GM12878 (cell line): ENCODE measurements around the gene DOK4. TPM values are rescaled to one million over a fixed set of nuclear protein-coding genes. Genes with fewer than 3 reads are reported as not detected.

Experiments used
- BHLHE40 ChIP-seq, 2 experiments: fragments of 450-650 bp in 1 of 2; IDR thresholded peaks; 2 replicates each; pipeline ENCODE4 v1.6.1; 2011 to 2017; ENCODE audit warnings: low read depth in 2 of 2, borderline replicate concordance in 1 of 2, improper control_type of control experiment in 1 of 2, low read length in 1 of 2, mild to moderate bottlenecking in 1 of 2
- CHD1 ChIP-seq: IDR thresholded peaks from 2 replicates; pipeline ENCODE4 v1.6.1; 2012; ENCODE audit warnings: low read depth, low read length, improper control_type of control experiment
- CHD2 ChIP-seq: IDR thresholded peaks from 2 replicates; pipeline ENCODE4 v1.6.1; 2011; ENCODE audit warnings: low read depth, low read length, improper control_type of control experiment, borderline replicate concordance
- CREB1 ChIP-seq: IDR thresholded peaks from 2 replicates; pipeline ENCODE4 v1.6.1; 2012; ENCODE audit warnings: low read depth, mild to moderate bottlenecking, inconsistent platforms
- ETV6 ChIP-seq, 2 experiments: fragments of 450-650 bp in 1 of 2; IDR thresholded peaks in 1 of 2; conservative IDR thresholded peaks in 1 of 2; 2 replicates each; pipeline ENCODE4 v1.6.1; 2014; ENCODE audit warnings: antibody characterized with exemption in 1 of 2, borderline replicate concordance in 1 of 2, low read depth in 1 of 2, mild to moderate bottlenecking in 1 of 2, moderate library complexity in 1 of 2
- GATAD2B ChIP-seq: fragments of 450-650 bp; conservative IDR thresholded peaks from 2 replicates; pipeline ENCODE4 v1.6.1; 2017; ENCODE audit warnings: low read depth, mild to moderate bottlenecking, moderate library complexity
- HCFC1 ChIP-seq: fragments of 150-350 bp; IDR thresholded peaks from 2 replicates; pipeline ENCODE4 v1.6.1; 2014; ENCODE audit warnings: low read length
- HDAC2 ChIP-seq: fragments of 200-600 bp; sonication (generic); IDR thresholded peaks from 2 replicates; pipeline ENCODE4 v1.6.1; 2017
- IRF4 ChIP-seq: IDR thresholded peaks from 2 replicates; pipeline ENCODE4 v1.6.1; 2011; ENCODE audit warnings: low read depth, low read length
- NFYA ChIP-seq: IDR thresholded peaks from 2 replicates; pipeline ENCODE4 v1.6.1; 2011; ENCODE audit warnings: low read depth, mild to moderate bottlenecking, low read length, improper control_type of control experiment, borderline replicate concordance
- NKRF ChIP-seq: fragments of 450-650 bp; conservative IDR thresholded peaks from 2 replicates; pipeline ENCODE4 v1.6.1; 2017; ENCODE audit warnings: mild to moderate bottlenecking, moderate library complexity
- RAD51 ChIP-seq: fragments of 450-650 bp; IDR thresholded peaks from 2 replicates; pipeline ENCODE4 v1.6.1; 2016; ENCODE audit warnings: moderate library complexity, mild to moderate bottlenecking, inconsistent platforms
- REST ChIP-seq: IDR thresholded peaks from 2 replicates; pipeline ENCODE4 v1.6.1; 2012; ENCODE audit warnings: mild to moderate bottlenecking, low read depth, low read length
- RFX5 ChIP-seq: IDR thresholded peaks from 2 replicates; pipeline ENCODE4 v1.6.1; 2011; ENCODE audit warnings: low read depth, low read length, improper control_type of control experiment
- SMAD5 ChIP-seq: IDR thresholded peaks from 2 replicates; pipeline ENCODE4 v1.6.1; 2016; ENCODE audit warnings: antibody characterized with exemption, low read depth
- SMC3 ChIP-seq: IDR thresholded peaks from 2 replicates; pipeline ENCODE4 v1.6.1; 2011; ENCODE audit warnings: low read length, improper control_type of control experiment, borderline replicate concordance
- SPI1 ChIP-seq: IDR thresholded peaks from 2 replicates; pipeline ENCODE4 v1.6.1; 2011; ENCODE audit warnings: low read depth, mild to moderate bottlenecking, low read length, moderate library complexity, borderline replicate concordance; ENCODE audit not compliant: insufficient read depth
- SREBF2 ChIP-seq: IDR thresholded peaks from 2 replicates; pipeline ENCODE4 v1.6.1; 2012; ENCODE audit warnings: mild to moderate bottlenecking, low read length
- SRF ChIP-seq, 2 experiments: IDR thresholded peaks; 2 replicates each; pipeline ENCODE4 v1.6.1; 2011; ENCODE audit warnings: low read depth in 2 of 2, low read length in 2 of 2, mild to moderate bottlenecking in 1 of 2, moderate library complexity in 1 of 2
- STAT1 ChIP-seq: fragments of 450-650 bp; conservative IDR thresholded peaks from 2 replicates; pipeline ENCODE4 v1.6.1; 2014; ENCODE audit warnings: antibody characterized with exemption, mild to moderate bottlenecking
- TARDBP ChIP-seq: IDR thresholded peaks from 2 replicates; pipeline ENCODE4 v1.6.1; 2016; ENCODE audit warnings: borderline replicate concordance
- TCF7 ChIP-seq: IDR thresholded peaks from 2 replicates; pipeline ENCODE4 v1.6.1; 2014; ENCODE audit warnings: antibody characterized with exemption, borderline replicate concordance
- ZNF207 ChIP-seq: fragments of 450-650 bp; IDR thresholded peaks from 2 replicates; pipeline ENCODE4 v1.6.1; 2014; ENCODE audit warnings: antibody characterized with exemption, mild to moderate bottlenecking, borderline replicate concordance
- ZZZ3 ChIP-seq: IDR thresholded peaks from 2 replicates; pipeline ENCODE4 v1.6.1; 2011; ENCODE audit warnings: low read depth; ENCODE audit not compliant: control insufficient read depth, insufficient read length
- polyA plus RNA-seq, 11 experiments: library from polyadenylated mRNA; depleted of rRNA in 4 of 11; unstranded in 6 of 11; stranded (reverse) in 5 of 11; fragments of >200 nt; fragmentation: Nextera tagmentation in 4 of 11; fragmentation: Illumina TruSeq in 1 of 11; extraction: Ambion mirVana in 4 of 11; extraction: Trizol in 1 of 11; gene quantifications; 1 replicate in 1 of 11; 2 replicates in 10 of 11; pipeline versions ENCODE4 v1.2.1 to v1.2.3, GENCODE V29; 2011 to 2016; ENCODE audit warnings: inconsistent platforms in 2 of 11, missing spikeins in 2 of 11, low read depth in 1 of 11
- total RNA-seq, 4 experiments: library from RNA; depleted of rRNA in 3 of 4; stranded (reverse); fragments of >200 nt in 3 of 4; fragmentation: Illumina TruSeq in 1 of 4; extraction: Trizol in 1 of 4; gene quantifications; 2 replicates each; pipeline versions ENCODE4 v1.2.1 to v1.2.3, GENCODE V29; 2013 to 2021

The DOK4 gene
- total and polyA plus RNA-seq, 10 of the 15 experiments (the other 5 are each of a cell fraction or from before 2014, with no cell fraction given): 0.20 to 7.0 (median 2.4) TPM; not detected in 1

- peak; percentile 26 to 54; a peak in 2 of 4 replicates for TF ChIP-seq BHLHE40 (IDR thresholded peaks at IDR 0.05; ENCODE audit: borderline replicate concordance in 1 of 2, low read depth in 2 of 2, low read length in 1 of 2)
- peak; percentile 61; the same call in 1 of the 2 replicates for TF ChIP-seq CREB1
- no peak for TF ChIP-seq ZZZ3
- peak; percentile 29; the same call in 1 of the 2 replicates for TF ChIP-seq GATAD2B
- no peak for TF ChIP-seq ETV6 (conservative IDR thresholded peaks at IDR 0.05 in 1 of 2, IDR thresholded peaks at IDR 0.05 in 1 of 2; ENCODE audit: borderline replicate concordance in 1 of 2, low read depth in 1 of 2)
- peak; percentile 48; the same call in 1 of the 2 replicates for TF ChIP-seq ZNF207
- peak; percentile 23; the same call in 1 of the 2 replicates for TF ChIP-seq SMC3
- peak; percentile 41; the same call in 1 of the 2 replicates for TF ChIP-seq CHD2
- 0 out of 2 replicates have a peak, but pooled peaks have one; percentile 19 for TF ChIP-seq TARDBP
- peak; percentile 70 for TF ChIP-seq NKRF
- TF ChIP-seq NFYA: no peak
- TF ChIP-seq SREBF2: peak; percentile 49; the same call in 1 of the 2 replicates
- TF ChIP-seq HCFC1: peak; percentile 78
- no peak for TF ChIP-seq TCF7
- TF ChIP-seq RFX5: no peak
- TF ChIP-seq HDAC2: no peak
- peak; percentile 15; the same call in 1 of the 2 replicates for TF ChIP-seq SPI1
- peak; percentile 78; the same call in 1 of the 2 replicates for TF ChIP-seq STAT1
- 0 out of 2 replicates have a peak, but pooled peaks have one; percentile 28 for TF ChIP-seq REST
- no peak for TF ChIP-seq CHD1
- peak; percentile 86; the same call in 1 of the 2 replicates for TF ChIP-seq SMAD5
- TF ChIP-seq IRF4: no peak
- no peak for TF ChIP-seq RAD51
- 0 out of 4 replicates have a peak, but pooled peaks of 1 of the 2 experiments have one; percentile 23 for TF ChIP-seq SRF (IDR thresholded peaks at IDR 0.05; ENCODE audit: low read depth in 2 of 2, low read length in 2 of 2)
These were observed 23.9 kb downstream of the DOK4 start, which contains the start of gene POLR2C (continued) for GRCh38 chr16:57462209-57462977.
